Neural progenitor cell (in vitro differentiated cells): Measurements from ENCODE around the gene SNCG. TPM values are rescaled to one million over a fixed set of nuclear protein-coding genes. Genes with fewer than 3 reads are reported as not detected.
"Not testable (repeated sequence)": the region's sequence is repeated elsewhere in the genome, so short reads cannot be mapped to it uniquely, and the experiment has no call there.

ENCODE experiments used
- DNase-seq: peaks from one replicate; pipeline ENCODE4 v3.0.0-alpha.2; 2016; ENCODE audit warnings: low spot score
- H2AFZ ChIP-seq: fragments of 200-600 bp; sonication (generic); replicated peaks from 2 replicates; pipeline ENCODE4 v1.6.1; 2016; ENCODE audit warnings: antibody characterized with exemption
- H3F3A ChIP-seq: fragments of 200-600 bp; sonication (generic); 2 replicates; pipeline ENCODE4 v1.6.1; 2016; ENCODE audit warnings: antibody characterized with exemption, low read depth
- H3K27ac ChIP-seq: fragments of 200-600 bp; sonication (generic); 2 replicates; pipeline ENCODE4 v1.5.1; 2016; ENCODE audit warnings: mild to moderate bottlenecking
- H3K27me3 ChIP-seq: fragments of 200-600 bp; sonication (generic); 2 replicates; pipeline ENCODE4 v1.6.1; 2016; ENCODE audit warnings: mild to moderate bottlenecking, moderate library complexity
- H3K36me3 ChIP-seq: fragments of 200-600 bp; sonication (generic); 2 replicates; pipeline ENCODE4 v1.5.1; 2016
- H3K4me1 ChIP-seq: fragments of 200-600 bp; sonication (generic); 2 replicates; pipeline ENCODE4 v1.6.1; 2016; ENCODE audit warnings: mixed run types
- H3K4me2 ChIP-seq: fragments of 200-600 bp; sonication (generic); 2 replicates; pipeline ENCODE4 v1.6.1; 2016
- H3K4me3 ChIP-seq: fragments of 200-600 bp; sonication (generic); 2 replicates; pipeline ENCODE4 v1.5.1; 2016
- H3K79me2 ChIP-seq: fragments of 200-600 bp; sonication (generic); 2 replicates; pipeline ENCODE4 v1.6.1; 2016; ENCODE audit warnings: low read depth
- H3K9ac ChIP-seq: fragments of 200-600 bp; sonication (generic); 2 replicates; pipeline ENCODE4 v1.6.1; 2016
- H3K9me3 ChIP-seq: fragments of 200-600 bp; sonication (generic); 2 replicates; pipeline ENCODE4 v1.5.1; 2016; ENCODE audit warnings: low read depth
- H4K20me1 ChIP-seq: fragments of 200-600 bp; sonication (generic); 2 replicates; pipeline ENCODE4 v1.6.1; 2016; ENCODE audit warnings: low read depth
- H3K27ac Mint-ChIP-seq: 3 replicates; pipeline ENCODE4 v1.8.0; 2021; ENCODE audit warnings: mixed read lengths
- H3K27me3 Mint-ChIP-seq: 2 replicates; pipeline ENCODE4 v1.8.0; 2022; ENCODE audit warnings: low read depth, mild to moderate bottlenecking, inconsistent platforms, moderate library complexity, mixed read lengths; ENCODE audit not compliant: insufficient read depth
- H3K36me3 Mint-ChIP-seq: 3 replicates; pipeline ENCODE4 v1.8.0; 2021; ENCODE audit warnings: mixed read lengths
- H3K4me1 Mint-ChIP-seq: 3 replicates; pipeline ENCODE4 v1.8.0; 2021; ENCODE audit warnings: mixed read lengths
- H3K4me3 Mint-ChIP-seq: 3 replicates; pipeline ENCODE4 v1.8.0; 2021; ENCODE audit warnings: mild to moderate bottlenecking, moderate library complexity, mixed read lengths
- H3K9me3 Mint-ChIP-seq: 3 replicates; pipeline ENCODE4 v1.8.0; 2020; ENCODE audit warnings: mixed read lengths
- CTCF ChIP-seq: fragments of 200-600 bp; sonication (generic); IDR thresholded peaks from 2 replicates; pipeline ENCODE4 v1.5.1; 2017; ENCODE audit warnings: antibody characterized with exemption, mild to moderate bottlenecking
- EZH2 ChIP-seq: fragments of 200-600 bp; sonication (generic); IDR thresholded peaks from 2 replicates; pipeline ENCODE4 v1.6.1; 2017; ENCODE audit warnings: antibody characterized with exemption, mild to moderate bottlenecking, moderate library complexity
- EZH2phosphoT487 ChIP-seq: fragments of 200-600 bp; sonication (generic); IDR thresholded peaks from 2 replicates; pipeline ENCODE4 v1.6.1; 2017; ENCODE audit warnings: antibody characterized with exemption
- total RNA-seq: library from RNA; depleted of rRNA; stranded (reverse); fragments of >200 nt; gene quantifications from 2 replicates; pipeline ENCODE4 v1.2.3, GENCODE V29; 2015; ENCODE audit warnings: low replicate concordance

The SNCG gene
- total RNA-seq, 1 donor from 2014 or later = not detected

GRCh38 chr10:86972613-86973380 lies 14.4 kb downstream of the SNCG start:
- DNase-seq = no peak
- peaks cover 20% of the 10 kb centered on the region for H3K4me1 Mint-ChIP-seq
- H3K27me3 Mint-ChIP-seq = peaks cover 17% of the 10 kb centered on the region
- peaks cover 27% of the 10 kb centered on the region for H3K4me1 ChIP-seq
- H3K9ac ChIP-seq = no peak overlapping the region
- H3K27ac ChIP-seq = no peak overlapping the region
- peaks cover 32% of the 10 kb centered on the region for H3F3A ChIP-seq
- no peaks in the 10 kb centered on the region for H3K79me2 ChIP-seq
- H3K9me3 Mint-ChIP-seq = no peaks in the 10 kb centered on the region
- no peaks in the 10 kb centered on the region for H4K20me1 ChIP-seq
- H3K27me3 ChIP-seq = peaks cover 30% of the 10 kb centered on the region
- H3K9me3 ChIP-seq = no peaks in the 10 kb centered on the region
- H3K36me3 ChIP-seq = no peaks in the 10 kb centered on the region
- no peak overlapping the region for H3K4me2 ChIP-seq
- H3K4me3 Mint-ChIP-seq = no peak overlapping the region
- peak overlapping the region; percentile 34 for H3K27ac Mint-ChIP-seq
- no peak overlapping the region for H2AFZ ChIP-seq
- no peaks in the 10 kb centered on the region for H3K36me3 Mint-ChIP-seq
- no peak overlapping the region for H3K4me3 ChIP-seq
- TF ChIP-seq EZH2 (no peak), CTCF (no peak)

- Mint-ChIP-seq H3K4me3 (no peak overlapping the region), H3K27ac (no peak overlapping the region), H3K27me3 (peaks cover 13% of the 10 kb centered on the region), H3K4me1 (peaks cover 23% of the 10 kb centered on the region), H3K9me3 (no peaks in the 10 kb centered on the region), H3K36me3 (no peaks in the 10 kb centered on the region)
- no peak overlapping the region for H3K4me3 ChIP-seq
- no peak overlapping the region for H3K27ac ChIP-seq
- no peak overlapping the region for H2AFZ ChIP-seq
- no peak overlapping the region for H3K4me2 ChIP-seq
- TF ChIP-seq EZH2phosphoT487 = no peak
- no peak for TF ChIP-seq CTCF
- TF ChIP-seq EZH2 = no peak
- no peaks in the 10 kb centered on the region for H3K36me3 ChIP-seq
- no peak overlapping the region for H3K9ac ChIP-seq
- H4K20me1 ChIP-seq = no peaks in the 10 kb centered on the region
- H3K79me2 ChIP-seq = no peaks in the 10 kb centered on the region
- H3F3A ChIP-seq = peaks cover 28% of the 10 kb centered on the region
- H3K27me3 ChIP-seq = peaks cover 30% of the 10 kb centered on the region
- DNase-seq = no peak
- H3K4me1 ChIP-seq = peaks cover 23% of the 10 kb centered on the region
- H3K9me3 ChIP-seq = no peaks in the 10 kb centered on the region
These were observed 16.1 kb downstream of the SNCG start for GRCh38 chr10:86974484-86974883.

- no peak for DNase-seq
- H3K36me3 Mint-ChIP-seq = no peaks in the 10 kb centered on the region
- H3K9me3 Mint-ChIP-seq = no peaks in the 10 kb centered on the region
- Histone ChIP-seq H3K79me2 (no peaks in the 10 kb centered on the region), H3K4me2 (no peak overlapping the region), H3K27ac (no peak overlapping the region), H3F3A (peaks cover 11% of the 10 kb centered on the region), H3K9me3 (no peaks in the 10 kb centered on the region), H3K4me3 (no peak overlapping the region), H2AFZ (no peak overlapping the region), H3K4me1 (peaks cover 5% of the 10 kb centered on the region), H3K9ac (no peak overlapping the region), H3K27me3 (peaks cover 21% of the 10 kb centered on the region), H3K36me3 (no peaks in the 10 kb centered on the region), H4K20me1 (no peaks in the 10 kb centered on the region)
- peaks cover 16% of the 10 kb centered on the region for H3K27me3 Mint-ChIP-seq
- no peak overlapping the region for H3K4me3 Mint-ChIP-seq
- peaks cover 18% of the 10 kb centered on the region for H3K4me1 Mint-ChIP-seq
- H3K27ac Mint-ChIP-seq = no peak overlapping the region
- TF ChIP-seq CTCF = no peak
- TF ChIP-seq EZH2 = no peak
- TF ChIP-seq EZH2phosphoT487 = no peak
These were observed 18.1 kb downstream of the SNCG start for GRCh38 chr10:86976362-86977056.

GRCh38 chr10:86978457-86978856 lies 20.1 kb downstream of the SNCG start:
- not testable (repeated sequence) for H3K27ac ChIP-seq, H3K4me3 ChIP-seq, H3K9me3 Mint-ChIP-seq, H4K20me1 ChIP-seq, H3K27me3 Mint-ChIP-seq, H3F3A ChIP-seq, H2AFZ ChIP-seq, H3K36me3 ChIP-seq, H3K27me3 ChIP-seq, H3K36me3 Mint-ChIP-seq, H3K79me2 ChIP-seq, H3K9me3 ChIP-seq, H3K9ac ChIP-seq, DNase-seq, H3K4me1 ChIP-seq, H3K4me3 Mint-ChIP-seq
- H3K27ac Mint-ChIP-seq = peak overlapping the region; percentile 57
- peaks cover 14% of the 10 kb centered on the region for H3K4me1 Mint-ChIP-seq
- H3K4me2 ChIP-seq = peak overlapping the region; percentile 22
